ENCODE results near the gene LRP1B. TPM values are rescaled to one million over a fixed set of nuclear protein-coding genes. Genes with fewer than 3 reads are reported as not detected.

Gene LRP1B
- total RNA-seq, 1 experiment from 2014 or later = 0.52 TPM

GRCh38 chr2:141490886-141491285, 639.9 kb downstream of the LRP1B start:
- POLR2A ChIA-PET = no interaction called here
- no peak for ATAC-seq

More at GRCh38 chr2:141490886-141491285, 639.9 kb downstream of the LRP1B start:
- peaks cover 5% of the 10 kb centered on the region; the same call in 1 of the 2 replicates for H3K4me1 Mint-ChIP-seq
- H3K36me3 Mint-ChIP-seq = no peaks in the 10 kb centered on the region
- no peaks in the 10 kb centered on the region for H3K27me3 Mint-ChIP-seq (ENCODE audit: low read depth)
- CTCF ChIA-PET = no interaction called here
- no peak overlapping the region for H3K27ac Mint-ChIP-seq
- H3K9me3 Mint-ChIP-seq = no peaks in the 10 kb centered on the region
- no peak for TF ChIP-seq AR (CRISPR knock-in tag; IDR thresholded peaks at IDR 0.05)
- TF ChIP-seq CTCF (IDR thresholded peaks at IDR 0.05) = no peak
- TF ChIP-seq NR1H2 (CRISPR knock-in tag; IDR thresholded peaks at IDR 0.05) = no peak
- TF ChIP-seq ZNF416 (CRISPR knock-in tag; IDR thresholded peaks at IDR 0.05) = no peak
- no peak for TF ChIP-seq RORB (CRISPR knock-in tag; IDR thresholded peaks at IDR 0.05)
- TF ChIP-seq NFE2L1 (CRISPR knock-in tag; IDR thresholded peaks at IDR 0.05) = no peak
- TF ChIP-seq CBFB (CRISPR knock-in tag; IDR thresholded peaks at IDR 0.05; ENCODE audit: low read depth) = no peak
- no peak for TF ChIP-seq FOXP4 (CRISPR knock-in tag; IDR thresholded peaks at IDR 0.05)
- TF ChIP-seq E2F5 (CRISPR knock-in tag; IDR thresholded peaks at IDR 0.05) = no peak
- TF ChIP-seq PRDM15 (CRISPR knock-in tag; IDR thresholded peaks at IDR 0.05) = no peak
- no peak for TF ChIP-seq GRHL2 (CRISPR knock-in tag; IDR thresholded peaks at IDR 0.05; ENCODE audit: insufficient replicate concordance, severe bottlenecking)
- TF ChIP-seq RELA (CRISPR knock-in tag; IDR thresholded peaks at IDR 0.05; ENCODE audit: borderline replicate concordance) = no peak
- no peak for TF ChIP-seq CREM (CRISPR knock-in tag; IDR thresholded peaks at IDR 0.05)
- TF ChIP-seq ATF1 (CRISPR knock-in tag; IDR thresholded peaks at IDR 0.05) = no peak
- H3K4me3 Mint-ChIP-seq = no peak overlapping the region
- no peak for DNase-seq (ENCODE audit: low spot score)

Measured in WTC11 (cell line).